Limb (tissue), 2 donors: Measurements from ENCODE around the gene NDUFV3.
"Not testable (repeated sequence)": the region's sequence is repeated elsewhere in the genome, so short reads cannot be mapped to it uniquely, and the experiment has no call there.

Source experiments
- DNase-seq, 2 donors: peaks; one replicate each; pipeline ENCODE4 v3.0.0-alpha.2; 2016; ENCODE audit errors: extremely low spot score in 2 of 2

NDUFV3 gene

DNA sequence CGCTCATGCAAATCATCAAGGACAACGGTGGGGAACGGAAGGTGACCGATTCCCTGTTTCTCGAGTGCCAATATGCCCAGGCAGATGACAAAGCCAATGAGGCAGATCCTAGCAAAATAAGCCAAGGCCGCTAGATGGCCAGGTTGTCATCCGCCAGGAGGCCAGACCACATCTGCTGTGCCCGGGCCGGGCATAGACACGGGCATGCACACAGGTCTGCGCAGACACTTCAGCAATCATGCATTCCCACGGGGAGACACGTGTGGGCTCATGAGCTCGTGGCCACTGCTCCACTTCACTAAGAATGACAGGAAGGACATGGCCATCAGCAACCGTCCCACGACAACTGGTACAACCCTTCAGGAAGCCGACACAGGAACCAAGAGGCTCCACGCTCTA is 37.2 kb upstream of the NDUFV3 start:
- no peak for DNase-seq

DNA sequence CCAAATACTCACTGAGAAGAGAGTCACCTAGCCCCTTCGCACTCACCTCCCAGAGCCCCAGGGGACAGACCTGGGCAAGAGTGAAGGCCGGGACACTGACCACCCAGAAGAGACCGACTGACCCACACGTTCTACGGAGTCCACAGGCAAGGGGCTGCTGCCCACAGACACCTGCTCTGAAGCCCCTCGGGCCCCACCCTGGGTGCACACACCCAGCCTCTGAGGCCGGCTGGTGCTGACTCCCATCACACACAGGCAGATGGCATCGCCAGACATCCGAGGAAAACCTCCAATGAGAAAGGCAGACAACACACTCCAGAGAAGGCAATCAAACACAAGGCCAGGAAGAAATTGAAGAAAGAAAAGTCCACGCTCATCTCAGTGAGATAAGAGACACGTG is 35.9 kb upstream of the NDUFV3 start:
- no peak for DNase-seq

DNA sequence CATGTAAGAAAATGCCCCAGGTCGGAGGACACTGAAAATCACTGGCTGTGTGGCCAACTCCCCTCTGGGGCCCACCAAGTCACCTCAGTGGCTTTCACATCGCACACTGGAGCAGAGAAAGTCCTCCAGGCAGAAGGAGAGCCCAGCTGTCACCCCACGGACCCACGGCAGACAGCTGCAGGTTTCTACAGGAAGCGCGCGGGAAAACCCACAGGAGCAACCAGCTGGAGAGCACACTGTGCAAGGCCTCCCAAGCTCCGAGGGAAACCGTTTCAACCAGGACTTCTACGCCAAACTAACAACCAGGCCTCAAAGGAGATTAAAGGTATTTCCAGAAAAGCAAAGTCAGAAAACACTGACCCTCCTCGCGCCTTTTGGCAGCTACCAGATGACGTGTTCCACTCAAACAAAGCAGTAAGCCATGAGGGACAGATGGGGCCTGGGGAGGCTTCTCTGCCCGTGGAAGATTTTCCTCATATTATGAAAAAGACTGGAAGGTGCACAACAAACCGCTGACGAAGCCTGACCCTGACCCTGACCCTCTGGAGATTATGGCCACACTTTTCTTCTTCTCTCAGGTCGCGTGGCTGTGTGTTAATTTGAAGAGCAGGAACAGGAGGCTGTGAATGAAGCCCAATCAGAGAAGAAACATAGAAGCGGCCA is 34.8 kb upstream of the NDUFV3 start:
- DNase-seq: no peak

- no peak for DNase-seq
These were observed 33.9 kb upstream of the NDUFV3 start for GRCh38 chr21:42858957-42859890.

DNA sequence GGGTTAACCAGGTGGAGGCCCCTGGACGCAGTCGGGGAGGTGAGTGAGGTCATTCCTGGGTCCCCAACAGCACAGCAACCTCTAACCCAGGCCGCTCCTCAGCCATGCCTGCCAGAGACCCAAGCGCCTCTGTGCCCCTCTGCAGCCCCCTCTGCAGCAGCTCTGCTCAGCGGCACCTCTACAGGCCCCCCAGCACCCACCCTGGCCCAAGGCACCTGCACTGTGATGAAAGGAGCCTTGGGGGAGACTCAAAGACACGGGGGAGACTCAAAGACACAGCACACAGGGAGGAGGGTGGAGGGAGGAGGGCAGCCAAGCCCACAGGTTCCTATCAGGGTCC is 33.2 kb upstream of the NDUFV3 start:
- DNase-seq: no peak

- DNase-seq: no peak
These were observed 32.8 kb upstream of the NDUFV3 start for GRCh38 chr21:42860345-42860744.

GRCh38 chr21:42861311-42861847 is 31.7 kb upstream of the NDUFV3 start:
- DNase-seq: no peak

DNA sequence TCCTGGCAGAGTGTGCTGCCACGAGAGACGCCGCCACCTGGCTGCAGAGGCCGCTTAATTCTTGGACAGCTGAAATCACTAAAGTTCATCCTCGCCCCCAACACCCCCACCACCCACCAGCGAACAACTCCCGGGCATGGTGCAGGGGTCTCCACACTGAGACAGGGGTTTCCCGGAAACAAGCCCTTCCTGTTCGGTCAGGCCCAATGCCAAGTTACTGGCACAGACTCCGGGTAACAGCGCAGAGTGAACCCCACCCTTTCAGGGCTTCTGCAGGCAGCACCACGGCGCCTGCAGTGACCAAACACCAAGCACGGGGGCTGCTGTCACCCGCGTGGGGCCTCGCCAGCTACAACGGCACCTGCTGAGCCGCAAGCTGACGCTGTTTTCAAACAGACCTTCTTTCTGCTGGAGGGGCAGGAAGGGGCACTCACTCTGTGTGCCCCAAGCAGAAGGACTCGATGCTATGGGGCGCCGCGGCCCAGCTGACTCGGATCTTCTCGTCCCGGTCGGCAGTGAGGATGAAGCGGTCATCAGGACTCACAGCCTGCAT is 31.2 kb upstream of the NDUFV3 start:
- no peak for DNase-seq

DNA sequence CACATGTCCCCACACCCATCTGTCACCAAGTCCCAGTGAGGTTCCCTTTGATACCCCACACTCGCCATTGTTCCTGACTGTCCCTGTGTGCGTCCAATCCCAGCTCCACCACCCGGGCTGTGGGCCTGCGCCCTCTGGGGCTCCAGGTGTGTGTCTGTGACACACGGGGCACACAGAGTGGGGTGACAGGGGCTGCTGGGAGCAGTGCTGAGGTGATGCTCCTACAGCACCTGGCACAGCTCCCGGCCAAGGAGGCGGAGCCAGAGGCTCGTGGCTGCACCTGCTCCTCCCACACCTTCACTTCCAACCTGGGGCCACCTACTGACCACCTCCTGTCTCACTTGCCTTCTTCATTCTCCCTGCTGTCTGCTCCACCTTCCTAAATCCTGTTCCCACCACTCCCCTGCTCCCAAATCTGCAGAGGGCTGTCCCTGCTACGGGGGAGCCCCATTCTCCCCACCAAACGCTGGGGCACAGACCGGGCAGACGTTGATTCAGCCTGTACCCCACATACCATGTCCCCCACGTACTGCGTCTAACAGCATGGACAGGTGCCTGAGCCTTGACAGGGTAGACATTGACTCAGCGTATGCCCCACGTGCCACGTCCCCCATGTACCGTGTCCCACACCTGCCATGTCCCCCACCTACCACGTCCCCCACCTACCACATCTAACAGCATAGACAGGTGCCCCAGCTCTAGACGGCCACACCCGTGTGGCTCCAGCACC is 30.2 kb upstream of the NDUFV3 start:
- no peak for DNase-seq

DNA sequence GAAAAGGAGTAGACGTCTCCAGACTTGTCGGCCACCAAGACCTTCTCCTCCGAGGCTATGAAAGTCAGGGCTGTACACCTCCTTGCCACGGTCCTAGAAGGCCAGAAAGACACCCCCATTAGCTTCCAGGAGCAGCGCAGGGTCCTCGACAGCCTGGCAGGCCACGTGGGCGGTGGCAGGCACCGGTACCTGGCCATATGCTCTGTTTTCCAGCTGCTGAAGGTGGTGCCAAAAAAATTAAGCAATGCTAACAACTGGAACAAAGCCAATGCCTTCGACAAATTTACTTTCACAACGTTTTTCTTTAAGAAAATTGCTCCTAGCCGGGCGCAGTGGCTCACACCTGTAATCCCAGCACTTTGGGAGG is 29.6 kb upstream of the NDUFV3 start:
- no peak for DNase-seq

- no peak for DNase-seq
These were observed 28.8 kb upstream of the NDUFV3 start for GRCh38 chr21:42864286-42864685.

DNA sequence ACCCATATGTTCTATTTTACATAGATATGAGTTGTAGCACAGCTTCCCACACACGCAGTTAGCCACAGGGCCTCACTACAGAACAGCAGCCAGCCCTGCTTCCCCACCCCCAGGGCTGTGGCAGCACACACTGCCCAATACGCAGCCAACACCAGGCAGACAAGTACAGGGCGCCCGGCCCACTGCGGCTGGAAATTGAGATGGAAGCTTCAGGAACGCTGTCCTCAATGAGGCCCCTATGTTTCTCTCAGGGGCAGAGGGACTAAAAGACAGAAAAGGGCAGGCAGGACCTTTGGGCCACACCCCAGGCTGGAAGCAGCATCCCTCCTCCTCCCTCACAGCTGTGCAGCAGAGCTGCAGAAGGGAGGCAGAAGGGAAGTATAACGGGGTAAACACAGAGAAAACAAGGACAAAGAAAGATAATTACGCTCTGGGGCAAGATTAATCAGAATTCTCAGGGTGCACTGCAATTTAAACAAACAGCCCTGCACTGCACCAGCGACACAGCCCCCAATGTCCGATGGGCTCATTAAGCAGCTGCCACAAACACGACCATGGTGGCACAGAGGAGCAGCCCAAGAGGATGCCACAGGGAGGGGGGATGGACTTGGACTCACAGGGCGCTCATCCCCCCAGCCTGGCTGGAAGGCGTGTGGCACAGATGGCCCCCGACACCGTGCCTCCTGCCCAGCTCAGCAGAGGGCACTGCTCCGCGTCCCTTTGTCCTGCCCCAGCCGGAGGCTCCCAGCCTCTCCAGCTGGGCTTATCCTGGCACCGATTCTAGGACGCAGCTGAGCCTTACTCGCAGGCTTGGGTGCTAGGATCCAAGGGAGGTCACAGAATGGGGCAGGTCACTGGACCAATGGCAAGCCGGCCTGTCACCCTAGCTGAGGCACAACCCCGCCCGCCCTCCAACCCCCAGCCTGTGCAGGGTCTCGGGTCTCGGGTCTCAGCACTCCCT is 28.0 kb upstream of the NDUFV3 start:
- DNase-seq: no peak

- no peak for DNase-seq
These were observed 27.3 kb upstream of the NDUFV3 start for GRCh38 chr21:42865776-42866160.

GRCh38 chr21:42868196-42868595 is 24.9 kb upstream of the NDUFV3 start:
- DNase-seq: no peak

DNA sequence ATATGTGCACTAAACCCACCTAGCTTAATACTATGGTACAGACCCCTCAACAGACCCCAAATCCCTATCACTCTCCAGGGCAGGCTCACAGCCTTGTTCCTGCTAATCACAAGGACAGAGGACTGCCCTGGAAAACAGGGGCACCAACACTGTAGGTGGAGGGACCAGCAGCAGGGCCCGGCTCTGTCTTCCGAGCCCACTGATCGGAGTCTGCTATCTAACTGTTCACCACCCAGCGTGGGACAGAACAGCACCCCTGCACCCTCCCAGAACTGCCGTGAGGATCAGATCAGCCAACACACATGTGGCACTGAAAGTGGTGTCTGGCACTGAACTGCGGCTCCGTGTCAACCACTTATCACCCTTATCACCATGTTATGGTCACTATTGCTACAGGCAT is 20.0 kb upstream of the NDUFV3 start:
- DNase-seq: no peak

DNA sequence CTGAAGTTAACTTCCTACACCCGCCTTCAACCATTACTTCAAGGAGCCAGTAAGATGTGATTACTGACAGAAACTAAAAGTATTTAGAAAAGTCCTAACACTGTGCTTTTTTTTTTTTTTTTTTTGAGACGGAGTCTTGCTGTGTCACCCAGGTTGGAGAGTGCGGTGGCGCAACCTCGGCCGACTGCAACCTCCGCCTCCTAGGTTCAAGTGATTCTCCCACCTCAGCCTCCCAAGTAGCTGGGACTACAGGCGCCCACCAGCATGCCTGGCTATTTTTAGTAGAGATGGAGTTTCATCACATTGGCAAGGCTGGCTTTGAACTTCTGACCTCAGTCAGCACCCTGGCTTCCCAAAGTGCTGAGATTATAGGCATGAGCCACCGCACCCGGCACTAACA is 17.3 kb upstream of the NDUFV3 start:
- DNase-seq: not testable (repeated sequence)

DNA sequence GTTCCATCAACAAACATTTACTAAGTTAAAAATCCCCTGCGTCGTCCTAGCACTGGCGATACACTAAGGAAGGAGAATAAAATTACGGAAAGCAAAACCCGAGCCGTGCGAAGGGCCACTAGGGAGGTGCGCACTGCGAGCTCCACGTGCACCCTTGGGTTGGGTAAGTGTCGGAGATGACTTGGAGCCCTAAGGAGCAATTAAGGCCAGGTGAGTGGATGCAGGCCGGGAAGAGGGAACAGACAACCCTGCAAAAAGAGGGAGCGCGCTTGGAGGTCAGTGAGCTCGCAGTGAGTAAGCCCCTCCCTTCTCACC is 14.5 kb upstream of the NDUFV3 start:
- no peak for DNase-seq

DNA sequence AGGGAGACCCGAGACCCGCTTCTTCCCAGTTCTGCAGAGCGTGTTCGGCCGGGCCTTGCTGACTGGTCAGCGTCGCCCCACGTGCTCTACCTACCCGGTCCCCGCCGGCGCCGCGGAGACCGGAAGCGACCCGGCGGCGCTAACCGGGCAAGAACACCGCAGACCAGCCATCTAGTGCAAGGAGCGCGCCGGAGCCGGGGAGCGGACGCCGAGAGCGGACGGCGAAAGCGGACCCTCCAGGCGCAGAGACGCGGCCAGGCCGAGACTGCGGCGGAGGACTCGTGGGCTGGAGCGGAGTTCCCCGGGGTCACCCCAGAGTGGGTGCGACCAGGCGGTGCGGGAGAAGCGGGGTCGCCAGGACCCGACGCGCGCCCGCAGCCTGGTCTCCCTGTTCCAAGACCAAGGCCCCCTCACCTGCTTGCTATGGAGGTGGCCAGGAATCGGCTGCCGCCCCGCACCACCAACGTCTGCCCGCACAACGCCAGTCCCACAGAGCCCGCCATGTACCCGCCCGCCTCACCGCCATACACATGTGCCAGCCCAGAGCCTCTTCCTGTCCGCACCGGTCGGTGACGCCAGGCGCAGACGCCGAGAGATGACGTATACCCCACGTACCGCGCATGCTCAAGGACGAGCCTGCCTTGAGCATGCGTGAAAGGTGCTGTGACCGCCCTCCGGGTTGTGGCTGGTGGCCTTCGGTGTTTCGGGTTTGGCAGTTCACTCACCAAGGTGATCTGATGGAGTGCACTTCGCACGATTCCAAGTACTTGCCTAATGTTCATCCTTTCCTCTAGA is 13.9 kb upstream of the NDUFV3 start, which contains the start of gene WDR4:
Gene WDR4, minus strand, starts transcription at position 547 of the 795 bp plus-strand sequence. Its CDS starts 44 bp downstream, at position 503.
- DNase-seq: peak; percentile 95 to 99

DNA sequence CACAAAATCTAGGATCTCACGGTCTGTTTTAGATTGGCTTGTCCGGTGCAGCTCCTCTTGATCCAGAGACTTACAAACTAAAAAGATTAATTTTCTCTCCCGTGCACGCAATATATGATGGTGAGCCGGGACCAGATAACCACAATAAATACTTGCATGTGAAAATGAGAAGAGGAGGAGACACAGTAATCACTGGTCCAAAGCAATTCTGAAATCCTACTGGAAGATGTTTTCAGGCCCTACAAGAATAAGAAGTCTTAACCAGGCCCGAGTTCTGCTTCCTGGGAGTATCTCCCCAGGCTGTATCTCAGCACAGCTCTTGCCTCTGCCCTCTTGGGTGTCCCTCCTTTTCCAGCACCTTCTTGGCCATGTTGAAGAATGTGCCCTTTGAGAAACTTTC is 12.8 kb upstream of the NDUFV3 start:
- no peak for DNase-seq

- no peak for DNase-seq
These were observed 9.2 kb upstream of the NDUFV3 start for GRCh38 chr21:42883921-42884320.
